Activated CD4-positive, alpha-beta T cell treated with anti-CD3 and anti-CD28 coated beads, Interleukin-2, Interleukin-6, amounts not matched to agents 100 ng/mL and 50 ng/mL, durations not matched to agents 16 hours and 8 hours (primary cell): ENCODE data around the gene IDH2.

Experiments used
- DNase-seq: peaks from one replicate; pipeline ENCODE4 v3.0.0-alpha.2; 2020

Gene IDH2

DNA sequence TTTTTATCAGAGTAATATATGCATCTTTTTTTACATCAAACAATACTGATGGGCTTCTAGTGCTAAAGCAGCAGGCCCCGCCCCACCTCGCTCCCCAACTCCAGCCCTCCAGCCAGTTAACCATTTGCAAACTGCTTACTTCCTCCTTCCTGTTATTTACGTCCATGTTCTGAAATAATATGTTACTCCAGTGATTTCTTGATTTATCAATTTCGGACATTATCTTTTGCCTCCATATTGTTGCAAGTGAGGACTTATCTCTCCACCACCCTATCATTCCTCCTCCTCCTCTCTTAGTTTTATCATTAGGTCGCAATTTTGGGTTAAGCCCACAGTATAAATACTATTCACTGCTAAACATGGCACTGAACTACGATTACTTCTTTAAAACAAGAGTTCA, 61.6 kb downstream of the IDH2 start:
- no peak for DNase-seq

DNA sequence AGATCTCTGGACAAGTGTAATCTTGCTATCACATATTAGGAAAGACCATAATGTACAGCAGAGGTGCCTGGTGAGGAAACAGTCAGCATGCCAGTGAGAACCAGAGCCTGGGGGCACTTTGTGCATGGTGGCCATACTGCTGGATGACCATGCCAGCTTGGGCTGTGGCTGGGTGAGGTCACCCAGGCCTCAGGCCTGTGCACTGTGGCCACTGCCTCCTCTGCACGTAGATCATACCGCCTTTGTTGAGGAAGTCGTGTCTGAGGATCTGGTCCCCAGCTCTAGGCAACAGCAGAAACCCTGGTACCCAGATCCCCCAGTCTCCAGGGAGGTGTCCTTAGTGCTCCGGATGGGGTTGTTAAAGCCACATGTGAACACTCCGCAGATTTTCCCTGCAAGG, 62.3 kb downstream of the IDH2 start:
- no peak for DNase-seq

DNA sequence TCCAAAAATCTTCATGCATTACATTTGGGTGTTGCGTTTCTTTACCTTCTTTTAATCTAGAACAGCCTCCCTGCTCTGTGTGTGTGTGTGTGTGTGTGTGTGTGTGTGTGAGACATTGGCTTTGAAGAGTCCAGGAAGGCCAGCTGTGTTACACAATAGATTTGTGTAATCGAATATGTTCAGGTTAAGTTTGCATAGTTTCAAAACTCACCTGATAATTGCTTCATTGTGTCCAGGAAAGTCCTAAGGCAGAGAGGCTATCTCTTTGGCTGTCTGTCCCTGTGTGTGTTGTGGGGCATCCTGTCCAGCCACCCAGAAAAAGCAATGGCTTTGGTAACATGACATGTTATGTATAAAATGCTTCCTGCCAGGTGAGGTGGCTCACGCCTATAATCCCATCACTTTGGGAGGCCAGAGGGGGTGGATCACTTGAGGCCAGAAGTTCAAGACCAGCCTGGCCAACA, 63.6 kb downstream of the IDH2 start:
- no peak for DNase-seq

DNA sequence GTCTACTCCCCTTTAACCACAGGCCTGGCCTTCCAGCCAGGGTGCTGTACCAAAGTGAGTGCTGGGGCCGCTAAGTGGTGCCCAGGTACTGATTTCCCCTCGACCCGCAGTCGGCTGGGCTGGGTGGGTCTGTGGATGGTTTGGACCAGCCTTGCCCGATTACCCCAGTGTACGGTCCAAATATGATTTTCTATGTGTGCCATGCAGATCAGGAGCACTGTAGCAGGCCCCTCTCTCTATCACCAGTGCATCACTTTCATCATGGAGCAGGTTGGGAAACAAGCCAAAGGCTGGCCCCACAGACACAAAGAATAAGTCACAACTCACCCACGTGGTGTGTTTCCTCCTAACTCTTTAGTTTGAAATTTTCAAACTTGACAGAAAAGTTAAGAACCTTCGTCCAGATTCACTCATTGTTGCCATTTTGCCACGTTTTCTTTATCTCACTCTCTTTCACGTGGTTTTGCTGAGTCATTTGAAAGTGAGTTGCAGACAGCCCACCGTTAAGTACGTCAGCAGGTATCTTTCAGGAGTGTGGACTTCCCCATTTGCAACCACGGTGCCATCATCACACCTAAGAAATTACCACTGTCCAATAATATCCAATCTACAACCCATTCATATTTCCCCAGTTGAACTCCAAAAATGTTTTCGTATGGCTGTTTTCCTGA, 64.2 kb downstream of the IDH2 start:
- DNase-seq, result peak; percentile 87

DNA sequence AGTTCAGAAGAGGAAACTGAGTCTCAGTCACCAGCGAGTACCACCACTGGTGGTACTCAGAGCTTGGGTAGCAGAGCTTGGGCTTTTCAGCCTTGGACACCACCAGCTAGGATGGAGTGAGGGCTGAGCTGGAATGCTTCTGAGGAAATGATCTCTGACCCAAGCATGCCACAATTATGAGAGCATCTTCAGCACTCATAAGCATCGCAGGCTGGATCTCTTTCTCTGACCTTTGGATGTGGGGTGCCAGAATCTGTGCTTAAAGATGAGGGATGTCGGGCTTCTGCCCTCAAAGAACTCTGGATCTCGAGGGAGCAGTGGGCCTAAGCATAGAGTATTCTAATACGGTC, 64.8 kb downstream of the IDH2 start:
- no peak for DNase-seq

DNA sequence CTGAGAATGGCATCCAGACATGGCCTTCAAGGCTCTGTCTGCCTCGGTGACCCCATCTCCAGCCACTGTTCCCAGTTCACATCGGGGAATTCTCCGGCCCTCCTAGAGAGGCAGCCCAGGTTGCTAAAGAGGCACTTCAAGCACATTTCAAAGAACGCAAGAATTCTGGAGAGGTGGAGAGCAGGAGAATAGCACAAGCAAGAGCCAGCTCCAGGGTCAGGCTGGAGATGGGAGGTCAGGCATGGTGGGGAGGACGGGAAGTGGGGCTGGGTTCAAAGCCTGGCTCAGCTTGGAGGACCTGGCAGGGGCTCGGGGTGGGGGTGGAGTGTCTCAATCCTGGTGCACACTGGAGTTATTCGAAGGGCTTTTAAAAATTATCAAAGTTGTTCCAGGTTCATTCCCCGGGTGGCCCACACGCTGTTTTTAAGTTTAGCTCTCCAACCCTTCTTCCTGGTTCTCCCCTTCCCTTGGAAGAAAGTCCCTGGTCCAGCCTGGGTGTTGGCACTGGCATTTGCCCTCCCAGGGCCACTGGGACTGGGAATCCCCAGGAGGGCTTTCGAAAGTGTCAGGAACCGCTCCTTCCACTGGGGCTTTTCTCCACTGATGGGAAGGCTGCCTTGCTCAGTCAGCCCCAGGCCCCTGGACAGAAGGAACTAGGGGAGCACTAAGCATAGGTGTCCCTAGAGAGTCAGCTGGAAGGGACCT, 65.3 kb downstream of the IDH2 start:
- no peak for DNase-seq

DNA sequence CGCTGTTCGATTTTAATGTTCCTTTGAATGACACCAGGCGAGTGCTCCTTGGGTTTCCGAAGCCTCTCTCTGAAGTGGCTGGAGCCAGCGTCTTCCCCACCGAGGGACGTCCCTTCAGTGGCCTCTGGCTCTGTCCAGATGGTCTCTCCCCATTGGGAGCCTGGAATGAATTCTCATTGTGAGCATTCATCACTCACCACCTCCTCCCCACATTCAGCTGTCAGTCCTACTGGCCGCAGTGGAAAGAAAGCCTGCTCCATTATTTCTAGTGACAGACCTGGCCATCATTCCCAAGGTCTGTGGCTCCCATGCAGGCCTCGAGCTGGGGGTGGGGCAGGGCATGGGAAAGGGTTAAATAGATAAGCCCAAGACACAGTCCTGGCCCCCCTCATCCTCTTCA, 65.9 kb downstream of the IDH2 start:
- DNase-seq, result no peak

DNA sequence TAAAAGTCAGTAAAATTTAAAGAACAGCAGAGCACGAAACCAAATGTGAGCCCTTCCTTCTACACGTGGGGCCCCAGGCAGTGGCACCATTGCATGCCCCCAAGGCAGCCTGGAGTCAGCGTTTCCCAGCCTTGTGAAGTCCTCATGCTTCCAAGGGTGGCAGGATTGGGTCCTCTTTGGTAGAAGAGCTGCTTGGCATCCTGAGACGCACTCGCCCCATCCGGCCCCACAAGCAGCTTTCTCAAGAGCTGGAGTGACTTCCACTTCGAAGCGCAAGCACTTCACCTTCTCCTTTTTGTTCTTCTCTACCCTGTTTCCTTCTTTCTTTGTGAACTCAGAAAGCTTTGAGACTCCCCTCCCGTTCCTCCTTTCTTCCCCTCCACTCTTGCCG, 66.4 kb downstream of the IDH2 start:
- no peak for DNase-seq

DNA sequence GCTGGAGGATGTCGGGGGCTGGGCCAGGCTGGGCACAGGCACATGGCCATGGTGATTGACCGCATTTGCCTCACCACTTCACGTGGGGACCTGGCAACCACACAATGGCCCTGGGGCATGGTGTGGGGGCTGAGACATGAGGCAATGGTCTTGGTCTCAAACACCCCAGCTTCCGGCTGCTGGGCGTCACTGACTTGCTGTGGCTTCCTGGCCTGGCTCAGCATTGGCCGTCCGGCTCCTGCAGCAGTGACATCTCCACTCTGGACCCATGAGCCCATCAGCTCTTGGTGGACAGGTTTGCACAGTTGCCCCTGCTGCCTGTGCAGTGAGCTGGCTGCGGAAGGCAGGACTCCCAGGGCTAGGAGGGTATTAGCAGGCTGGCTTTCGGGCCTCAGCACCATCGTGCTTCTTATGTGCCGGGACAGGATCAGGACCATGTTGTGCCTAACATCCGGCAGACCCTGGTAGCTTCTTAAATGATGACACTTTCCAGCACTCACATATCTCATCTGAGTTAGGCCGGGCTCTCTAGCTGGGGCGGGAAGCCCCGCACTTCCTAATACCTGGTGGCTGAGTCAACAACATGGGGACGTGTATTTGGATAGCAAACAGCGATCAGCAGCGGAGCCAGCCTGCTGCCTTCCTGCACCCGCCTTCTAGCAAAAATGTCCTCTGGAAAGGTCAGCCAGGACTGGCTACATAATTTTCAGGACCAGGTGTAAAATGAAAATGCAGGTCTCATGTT, 67.0 kb downstream of the IDH2 start:
- no peak for DNase-seq

DNA sequence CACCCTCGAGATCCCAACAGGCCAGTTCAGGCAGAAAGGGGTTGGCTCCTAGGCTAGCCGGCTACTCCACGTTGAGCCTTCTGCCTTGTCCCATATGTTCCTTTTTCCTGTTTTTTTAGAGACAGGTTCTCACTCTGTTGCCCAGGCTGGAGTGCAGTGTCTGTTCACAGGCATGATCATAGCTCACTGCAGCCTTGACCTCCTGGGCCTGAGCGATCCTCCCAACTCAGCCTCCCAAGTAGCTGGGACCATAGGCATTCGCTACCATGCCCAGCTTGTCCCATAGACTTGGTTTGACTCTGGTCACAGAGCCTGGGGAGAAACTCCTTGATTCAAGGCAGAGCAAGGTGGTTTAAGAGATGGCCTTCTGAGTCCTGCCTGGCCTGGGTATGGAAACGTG, 68.8 kb downstream of the IDH2 start:
- no peak for DNase-seq
